ENCODE measurements around the gene CCNQ.

DNA sequence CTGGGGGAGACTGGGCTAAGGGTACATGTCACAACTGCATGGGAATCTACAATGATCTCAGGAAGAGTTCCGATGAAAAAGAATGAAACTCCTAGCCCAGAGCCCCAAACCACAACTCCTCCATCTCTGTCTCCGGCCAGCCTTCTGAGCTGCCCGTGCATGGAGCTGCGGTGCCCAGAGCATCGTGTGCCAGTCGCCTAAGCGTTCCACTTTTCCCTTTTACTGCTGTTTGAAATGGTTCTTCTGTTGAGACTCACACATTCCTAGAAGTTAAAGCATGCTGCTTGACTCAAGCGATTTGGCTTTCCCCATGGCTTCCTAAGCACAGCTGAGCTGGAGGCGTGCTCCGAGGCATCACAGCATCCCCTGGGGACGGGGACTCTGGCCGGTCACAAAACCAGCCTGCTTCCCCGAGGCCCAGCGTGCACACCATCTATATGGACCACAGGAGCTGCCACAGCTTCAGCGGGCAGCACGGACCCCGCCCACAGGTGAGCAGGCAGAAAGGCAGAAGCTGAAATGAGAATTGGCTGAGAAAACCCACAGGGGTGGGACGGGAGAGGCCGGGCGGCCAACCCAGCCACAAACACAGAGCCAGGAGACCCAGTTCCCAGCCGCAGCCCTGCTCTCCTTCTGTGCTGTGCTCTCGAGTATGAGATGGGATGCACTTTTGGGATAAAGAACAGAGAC, 5.0 kb downstream of the CCNQ start:
- TF ChIP-seq, protein P1, sequence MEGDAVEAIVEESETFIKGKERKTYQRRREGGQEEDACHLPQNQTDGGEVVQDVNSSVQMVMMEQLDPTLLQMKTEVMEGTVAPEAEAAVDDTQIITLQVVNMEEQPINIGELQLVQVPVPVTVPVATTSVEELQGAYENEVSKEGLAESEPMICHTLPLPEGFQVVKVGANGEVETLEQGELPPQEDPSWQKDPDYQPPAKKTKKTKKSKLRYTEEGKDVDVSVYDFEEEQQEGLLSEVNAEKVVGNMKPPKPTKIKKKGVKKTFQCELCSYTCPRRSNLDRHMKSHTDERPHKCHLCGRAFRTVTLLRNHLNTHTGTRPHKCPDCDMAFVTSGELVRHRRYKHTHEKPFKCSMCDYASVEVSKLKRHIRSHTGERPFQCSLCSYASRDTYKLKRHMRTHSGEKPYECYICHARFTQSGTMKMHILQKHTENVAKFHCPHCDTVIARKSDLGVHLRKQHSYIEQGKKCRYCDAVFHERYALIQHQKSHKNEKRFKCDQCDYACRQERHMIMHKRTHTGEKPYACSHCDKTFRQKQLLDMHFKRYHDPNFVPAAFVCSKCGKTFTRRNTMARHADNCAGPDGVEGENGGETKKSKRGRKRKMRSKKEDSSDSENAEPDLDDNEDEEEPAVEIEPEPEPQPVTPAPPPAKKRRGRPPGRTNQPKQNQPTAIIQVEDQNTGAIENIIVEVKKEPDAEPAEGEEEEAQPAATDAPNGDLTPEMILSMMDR (tag by site-specific recombination; IDR thresholded peaks at IDR 0.05) = no peak
- no peak for TF ChIP-seq YY1 (tag by site-specific recombination; IDR thresholded peaks at IDR 0.05)
- TF ChIP-seq, protein P2, sequence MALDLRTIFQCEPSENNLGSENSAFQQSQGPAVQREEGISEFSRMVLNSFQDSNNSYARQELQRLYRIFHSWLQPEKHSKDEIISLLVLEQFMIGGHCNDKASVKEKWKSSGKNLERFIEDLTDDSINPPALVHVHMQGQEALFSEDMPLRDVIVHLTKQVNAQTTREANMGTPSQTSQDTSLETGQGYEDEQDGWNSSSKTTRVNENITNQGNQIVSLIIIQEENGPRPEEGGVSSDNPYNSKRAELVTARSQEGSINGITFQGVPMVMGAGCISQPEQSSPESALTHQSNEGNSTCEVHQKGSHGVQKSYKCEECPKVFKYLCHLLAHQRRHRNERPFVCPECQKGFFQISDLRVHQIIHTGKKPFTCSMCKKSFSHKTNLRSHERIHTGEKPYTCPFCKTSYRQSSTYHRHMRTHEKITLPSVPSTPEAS (tag by site-specific recombination; IDR thresholded peaks at IDR 0.05) = no peak
- TF ChIP-seq ZNF473 (tag by site-specific recombination; IDR thresholded peaks at IDR 0.05) = no peak
- TF ChIP-seq KLF1 (tag by site-specific recombination; IDR thresholded peaks at IDR 0.05) = no peak
- TF ChIP-seq REPIN1 (tag by site-specific recombination; IDR thresholded peaks at IDR 0.05; ENCODE audit: low read depth) = no peak
